Activated CD4-positive, alpha-beta T cell treated with anti-CD3 and anti-CD28 coated beads for 4 hours (primary cell): Measurements from ENCODE around the gene ZNF554.

Experiments
- DNase-seq, 2 donors: peaks; one replicate each; pipeline ENCODE4 v3.0.0-alpha.2; 2020

Gene ZNF554

GRCh38 chr19:2819540-2820111, at the start of gene ZNF554:
ZNF554 (plus strand) TSS chr19:2819868; CDS start chr19:2820072, 204 bp downstream.
- peak; percentile 98 to 99 for DNase-seq

DNA sequence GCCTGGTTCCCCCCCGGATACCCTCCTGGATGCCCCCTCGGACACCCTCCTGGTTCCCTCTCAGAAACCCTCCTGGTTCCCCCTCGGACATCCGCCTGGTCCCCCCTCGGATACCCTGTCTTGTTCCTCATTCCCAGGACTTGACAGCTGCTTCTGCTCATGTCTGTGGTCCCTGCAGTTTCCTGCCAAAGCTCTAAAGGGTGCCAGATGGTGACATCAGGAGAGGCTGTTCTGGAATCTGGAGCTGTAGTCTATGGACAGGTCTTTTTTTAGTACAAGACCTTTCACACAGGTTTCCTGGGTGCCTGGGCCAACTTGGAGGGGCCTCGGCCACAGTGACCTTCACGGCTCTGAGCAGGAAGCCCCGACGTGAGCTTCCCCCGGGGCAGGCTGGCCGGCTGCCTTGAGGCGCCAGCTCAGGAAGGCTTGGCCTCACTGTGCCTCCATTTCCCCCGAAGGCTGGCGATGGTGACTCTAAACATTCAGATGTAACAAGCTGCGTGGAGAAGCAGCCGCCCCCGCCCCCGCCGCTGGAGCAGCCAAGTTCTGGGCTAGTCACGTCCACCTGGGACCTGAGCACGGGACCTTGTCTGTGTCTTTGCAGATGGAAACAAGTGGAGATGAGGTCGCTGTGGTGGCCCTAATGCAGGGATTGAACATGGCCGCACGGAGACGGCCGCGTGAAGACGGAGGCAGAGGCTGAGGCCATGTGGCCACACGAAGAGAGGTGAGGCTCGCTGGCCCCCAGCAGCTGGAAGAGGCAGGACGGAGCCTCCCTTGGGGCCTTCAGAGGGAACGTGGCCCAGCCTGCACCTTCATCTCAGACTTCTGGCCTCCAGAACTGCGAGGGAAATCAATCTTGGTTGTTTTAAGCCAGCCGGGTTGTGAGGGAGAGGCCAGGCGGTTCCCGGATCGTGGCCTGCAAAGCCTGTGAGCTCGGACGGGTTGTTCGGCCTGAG, 49.3 kb upstream of the ZNF554 start:
- no peak for DNase-seq

- DNase-seq: no peak
Measured at GRCh38 chr19:2771786-2772674, 47.6 kb upstream of the ZNF554 start.

DNA sequence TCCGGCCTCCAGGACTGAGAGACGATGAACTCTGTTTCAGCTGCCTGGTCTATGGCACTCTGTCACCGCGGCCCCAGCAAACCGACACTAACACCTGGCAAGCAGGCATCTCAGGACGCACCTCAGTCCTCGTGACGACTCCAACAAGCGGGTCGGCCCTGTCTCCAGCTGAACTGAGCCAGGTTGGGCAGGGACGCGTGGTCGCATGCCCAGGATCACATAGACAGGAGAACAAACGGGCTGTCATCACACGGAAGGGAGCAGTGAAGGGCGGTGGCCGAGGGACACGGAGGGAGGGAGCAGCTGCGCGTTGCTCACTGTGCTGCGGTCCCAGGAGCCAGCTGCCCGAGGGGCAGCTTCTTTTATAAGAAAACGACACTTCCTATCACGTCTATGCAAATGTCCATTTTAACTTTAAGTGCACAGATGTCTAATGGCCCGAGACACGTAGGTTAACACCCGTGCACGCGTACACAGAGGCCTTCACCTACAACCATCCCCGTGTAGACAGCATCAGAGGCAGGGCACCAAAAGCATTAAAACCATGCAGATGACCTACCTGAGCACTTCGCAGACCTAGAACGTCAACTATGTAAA, 45.5 kb upstream of the ZNF554 start:
- DNase-seq: no peak

DNA sequence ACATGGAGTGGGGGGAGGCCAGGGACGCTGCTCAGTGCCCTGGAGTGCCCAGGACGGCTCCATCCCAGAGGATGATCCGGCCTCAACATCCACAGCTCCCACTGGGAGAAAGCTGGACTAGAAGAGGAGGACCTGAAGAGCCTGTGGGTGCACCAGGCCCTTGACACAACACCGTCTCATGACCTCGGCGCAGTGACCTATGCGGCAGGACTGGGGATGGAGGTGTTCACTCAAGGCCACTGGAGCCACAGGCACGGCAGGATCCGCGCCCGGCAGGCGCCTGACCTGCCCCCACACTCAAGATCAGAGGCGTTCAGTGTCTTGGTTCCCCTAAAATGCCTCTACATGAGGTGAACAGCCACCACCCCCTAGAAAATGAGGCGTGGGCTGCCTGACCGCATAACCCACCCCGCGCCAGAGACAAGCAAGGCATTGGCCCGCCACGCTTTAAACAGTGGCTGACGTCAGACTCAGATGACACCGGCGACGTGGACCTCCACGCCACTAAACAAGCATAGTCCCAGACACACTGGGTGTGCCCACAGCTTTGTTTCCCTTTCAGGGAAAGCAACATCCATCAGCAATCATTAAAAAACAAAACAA, 44.6 kb upstream of the ZNF554 start:
- no peak for DNase-seq

DNA sequence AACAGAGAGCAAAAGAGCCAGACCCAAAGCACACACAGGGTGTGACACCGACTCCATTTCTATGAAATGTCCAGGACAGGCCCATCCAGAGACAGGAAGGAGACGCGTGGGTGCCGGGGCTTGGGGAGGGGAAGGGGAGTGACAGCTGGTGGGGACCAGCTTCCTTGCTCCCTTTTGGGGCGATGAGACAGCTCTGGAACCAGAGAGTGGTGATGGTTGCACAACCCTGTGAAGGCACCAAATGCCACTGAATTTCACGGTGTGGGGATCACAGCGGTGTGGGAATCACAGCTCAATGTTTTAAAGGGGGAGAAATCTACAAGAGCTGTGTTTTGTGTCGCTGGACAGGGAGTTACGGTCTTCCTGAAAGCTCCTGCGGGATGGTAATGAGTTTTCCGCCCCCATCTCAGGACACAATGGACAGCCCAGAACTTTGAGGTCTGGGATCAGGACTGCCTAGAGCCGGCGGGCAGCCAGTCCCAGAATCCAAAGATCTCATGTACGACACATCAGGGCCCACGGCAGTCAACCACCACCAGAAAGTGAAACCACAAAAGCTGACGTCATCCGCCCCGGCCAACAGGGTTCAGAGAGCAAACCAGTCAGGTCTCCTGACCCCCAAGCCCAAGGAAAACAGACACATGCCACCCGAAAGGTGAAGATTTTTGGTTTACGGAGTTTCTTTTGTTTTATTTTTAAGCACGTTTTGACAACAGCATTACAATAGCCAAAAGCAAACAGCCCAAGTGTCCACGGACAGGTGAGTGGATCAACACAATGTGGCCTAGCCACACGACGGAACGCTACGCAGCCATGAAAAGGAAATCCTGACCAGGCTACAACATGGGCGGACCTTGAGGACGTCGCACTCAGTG, 43.9 kb upstream of the ZNF554 start:
- DNase-seq: peak; percentile 70 to 75

- DNase-seq: no peak
Measured at GRCh38 chr19:2777952-2778683, 41.5 kb upstream of the ZNF554 start.

DNA sequence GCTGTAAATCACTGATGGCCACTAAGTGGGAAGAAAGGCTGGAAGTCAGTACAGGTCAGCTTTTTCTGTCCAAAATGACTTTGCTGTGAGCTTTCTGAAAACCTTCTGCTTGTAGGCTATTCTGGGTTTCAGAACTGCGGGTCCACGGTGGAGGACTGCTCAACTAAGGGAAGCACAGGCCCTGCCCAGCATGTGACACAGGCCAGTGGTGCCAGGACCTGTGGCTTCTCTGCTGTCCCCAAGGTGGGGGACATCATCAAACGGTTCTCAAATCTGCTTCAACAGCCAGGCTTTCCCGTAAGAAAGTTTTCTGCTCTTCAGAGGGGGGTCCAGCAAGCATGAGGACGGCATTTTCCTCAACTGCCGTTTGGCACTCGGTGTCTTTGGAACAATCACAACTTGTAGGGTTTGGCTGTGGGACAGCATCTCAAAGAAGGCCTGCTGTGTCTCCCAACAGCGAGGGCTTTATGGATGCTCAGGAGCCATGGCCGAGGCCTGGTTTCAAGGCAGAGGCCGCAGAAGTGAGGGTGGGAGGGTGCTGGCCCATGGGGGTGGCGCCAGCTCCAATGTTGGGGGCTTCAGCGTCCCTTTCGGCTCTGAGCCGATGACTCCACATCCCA, 40.4 kb upstream of the ZNF554 start:
- DNase-seq: no peak

DNA sequence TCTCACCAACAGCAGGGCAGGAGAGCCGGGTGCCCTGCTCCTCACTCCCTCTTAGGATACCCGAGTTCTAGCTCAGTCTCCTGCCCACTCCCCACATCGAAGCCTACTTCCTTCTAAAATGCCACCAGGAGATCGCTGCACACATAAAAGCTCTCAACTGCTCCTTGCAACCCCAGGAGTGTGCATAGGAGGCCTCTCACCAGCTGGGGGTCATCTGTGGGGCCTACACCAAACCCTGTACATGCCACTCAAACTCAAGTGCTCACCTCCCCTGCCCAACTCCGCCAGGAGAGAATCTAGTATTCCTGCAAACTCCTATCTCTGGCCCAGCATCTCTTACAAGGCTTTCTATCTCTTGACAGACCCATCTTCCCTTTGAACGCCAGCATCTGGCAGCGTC, 39.4 kb upstream of the ZNF554 start:
- no peak for DNase-seq

- no peak for DNase-seq
Measured at GRCh38 chr19:2782329-2782935, 37.2 kb upstream of the ZNF554 start.

DNA sequence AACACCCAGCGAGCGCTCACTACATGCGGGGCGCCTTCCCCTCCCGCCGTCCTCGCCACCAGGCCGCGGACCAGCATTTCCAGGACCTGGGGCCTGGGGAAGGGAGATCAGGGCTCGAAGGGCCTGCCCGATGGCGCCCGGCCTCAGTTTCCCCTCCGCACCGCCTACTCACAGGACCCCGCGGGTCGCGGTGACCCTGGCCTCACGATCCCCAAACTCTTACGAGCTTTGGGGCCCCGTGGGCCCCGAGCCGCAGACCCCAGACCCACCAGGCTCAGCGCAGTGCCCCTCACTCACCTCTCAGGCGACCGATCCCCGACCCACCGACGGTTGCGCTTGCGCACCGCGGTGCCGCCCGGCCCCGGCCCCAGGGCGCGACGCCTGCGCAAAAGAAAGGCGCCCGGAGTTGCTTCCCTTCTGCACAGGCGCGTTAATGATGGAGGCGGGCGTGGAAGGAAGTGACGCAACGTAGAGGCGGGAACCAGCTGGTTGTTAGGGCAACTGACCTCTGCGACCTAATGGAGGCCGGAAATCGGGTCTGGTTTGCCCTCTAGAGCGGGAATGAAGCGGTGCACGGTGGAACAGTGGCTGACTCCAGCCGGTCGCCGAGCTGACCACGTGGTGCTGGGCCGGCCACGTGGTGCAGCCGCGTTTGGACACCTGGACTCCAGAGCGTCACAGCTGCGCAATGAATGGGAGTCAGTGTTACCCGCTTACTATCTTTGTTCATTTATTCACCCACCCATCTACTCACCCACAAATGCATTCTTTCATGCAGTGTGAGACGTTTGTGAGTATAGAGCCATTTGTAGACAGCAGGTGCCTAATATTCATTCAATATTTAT, 36.5 kb upstream of the ZNF554 start, which contains the start of gene SGTA:
SGTA (minus strand) TSS at position 338 of the 845 bp plus-strand sequence. CDS start 14,205 bp downstream, outside the sequence.
- DNase-seq: peak; percentile 95 to 97

DNA sequence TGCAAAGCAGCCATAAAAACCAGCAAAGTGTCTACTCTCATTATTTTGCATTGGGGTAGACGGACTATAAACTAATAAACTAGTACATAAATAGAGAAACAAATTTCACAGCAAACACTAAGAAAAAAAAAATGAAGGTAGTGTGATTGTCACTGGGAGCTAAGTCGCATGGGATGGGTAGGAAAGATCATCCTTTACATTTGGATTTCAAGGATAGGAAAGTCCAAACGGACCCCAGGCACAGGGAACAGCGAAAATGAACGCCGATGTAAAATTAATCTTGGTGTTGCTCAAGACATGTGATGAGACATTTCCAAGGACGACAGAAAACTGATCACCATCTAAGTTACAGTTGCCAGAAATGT, 35.9 kb upstream of the ZNF554 start:
- DNase-seq: no peak

- peak; percentile 99 to 100 for DNase-seq
Measured at GRCh38 chr19:2785244-2785997, 34.2 kb upstream of the ZNF554 start, which contains the start of gene THOP1. THOP1 (plus strand) TSS chr19:2785503; CDS start chr19:2785663, 160 bp downstream.

- DNase-seq: no peak
Measured at GRCh38 chr19:2787115-2787514, 32.6 kb upstream of the ZNF554 start.

DNA sequence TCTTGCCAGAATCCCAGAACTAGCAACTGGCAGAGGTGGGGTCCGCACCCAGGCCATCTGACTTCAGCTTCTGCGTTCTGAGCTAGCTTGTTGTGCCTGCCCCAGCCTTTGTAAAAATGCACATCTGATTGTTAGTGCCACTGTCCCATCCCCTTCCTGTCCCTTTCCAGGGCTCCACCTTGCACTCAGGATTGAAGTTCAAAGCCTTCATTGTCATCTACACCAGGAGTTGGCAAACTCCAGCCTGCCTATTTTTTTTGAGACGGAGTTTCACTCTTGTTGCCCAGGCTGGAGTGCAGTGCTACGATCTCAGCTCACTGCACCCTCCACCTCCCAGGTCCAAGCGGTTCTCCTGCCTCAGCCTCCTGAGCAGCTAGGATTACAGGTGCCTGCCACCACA, 31.4 kb upstream of the ZNF554 start:
- DNase-seq: no peak

DNA sequence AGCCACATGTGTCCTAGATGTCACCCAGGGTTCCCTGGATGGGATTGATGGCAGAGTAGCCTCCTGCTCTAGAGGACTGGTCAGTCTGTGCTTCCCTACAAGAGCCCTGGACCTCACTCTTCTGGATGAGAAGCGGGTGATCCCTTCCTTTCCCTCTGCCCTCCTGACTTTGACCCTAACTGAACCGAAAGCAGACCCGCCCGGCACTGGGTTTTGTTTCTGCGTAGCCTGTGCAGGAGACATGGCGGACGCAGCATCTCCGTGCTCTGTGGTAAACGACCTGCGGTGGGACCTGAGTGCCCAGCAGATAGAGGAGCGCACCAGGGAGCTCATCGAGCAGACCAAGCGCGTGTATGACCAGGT, 29.5 kb upstream of the ZNF554 start:
- DNase-seq: no peak

DNA sequence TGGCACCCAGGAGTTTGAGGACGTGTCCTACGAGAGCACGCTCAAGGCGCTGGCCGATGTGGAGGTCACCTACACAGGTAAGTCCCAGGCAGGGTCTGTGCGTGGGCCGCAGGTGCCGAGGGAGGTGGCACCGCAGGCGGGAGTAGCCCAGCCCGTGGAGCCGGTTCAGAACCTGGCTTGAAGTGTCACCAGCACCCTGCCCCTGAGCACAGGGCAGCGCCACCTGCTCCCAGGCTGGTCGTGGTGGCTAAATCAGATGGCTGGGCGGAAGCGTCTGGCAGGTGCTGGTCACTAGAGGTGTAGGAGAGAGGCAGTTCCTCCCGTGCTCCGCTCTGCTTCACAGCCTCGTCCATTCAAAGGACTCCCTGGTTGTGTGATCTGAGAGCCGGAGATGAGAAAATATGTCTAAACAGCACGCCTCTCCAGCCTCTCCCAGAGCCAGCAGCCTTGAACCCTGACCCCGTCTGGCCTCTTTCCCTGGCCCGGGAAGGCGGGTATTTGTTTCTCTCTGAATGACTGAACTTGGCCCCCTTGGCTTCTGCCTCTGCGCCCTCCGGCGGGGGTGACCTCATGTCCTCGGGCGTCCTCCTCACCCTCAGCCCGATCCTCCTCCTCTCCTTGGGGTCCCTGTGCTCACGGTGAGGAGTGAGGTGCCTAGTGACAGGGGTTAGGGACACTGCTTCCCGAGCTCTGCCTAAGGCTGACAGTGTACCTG, 29.0 kb upstream of the ZNF554 start:
- no peak for DNase-seq
